Measurements from ENCODE around the gene MAPK9. TPM values are rescaled to one million over a fixed set of nuclear protein-coding genes. Genes with fewer than 3 reads are reported as not detected.

Gene MAPK9
- total RNA-seq, 2 experiments from 2014 or later, result 19.9 to 42.1 TPM

GRCh38 chr5:180193749-180194375 is 98.0 kb downstream of the MAPK9 start:
- no peaks in the 10 kb centered on the region for H3K9me2 ChIP-seq (ENCODE audit: insufficient read depth, low read length)
- CTCF ChIA-PET (ENCODE audit: unreplicated experiment), result no interaction called here

GRCh38 chr5:180191716-180192115 is 100.2 kb downstream of the MAPK9 start:
- intact Hi-C loops (cut with micrococcal nuclease; ENCODE audit: unreplicated experiment), result no loop called here
- Histone ChIP-seq H3K9me3 (ENCODE audit: low read length) (no peaks in the 10 kb centered on the region), H3K9me2 (ENCODE audit: insufficient read depth, low read length) (no peaks in the 10 kb centered on the region), H3K79me2 (ENCODE audit: insufficient read depth, low read depth, low read length) (no peaks in the 10 kb centered on the region), H2AFZ (ENCODE audit: low read length) (no peak overlapping the region), H3K36me3 (ENCODE audit: insufficient read depth, low read length) (no peaks in the 10 kb centered on the region), H4K20me1 (ENCODE audit: insufficient read depth, low read length) (no peaks in the 10 kb centered on the region), H3K27ac (ENCODE audit: low read depth, low read length, poor library complexity, severe bottlenecking) (no peak overlapping the region), H3K4me2 (ENCODE audit: low read length) (no peak overlapping the region), H3K4me1 (ENCODE audit: insufficient read depth, low read length, poor library complexity, severe bottlenecking) (no peaks in the 10 kb centered on the region), H3K4me3 (ENCODE audit: low read depth, low read length, poor library complexity, severe bottlenecking) (no peak overlapping the region)
- TF ChIP-seq CTCF (conservative IDR thresholded peaks at IDR 0.05; ENCODE audit: low read length), result no peak
- TF ChIP-seq EZH2phosphoT487 (IDR thresholded peaks at IDR 0.05; ENCODE audit: borderline replicate concordance, low read depth, low read length), result no peak
- ChIA-PET CTCF (ENCODE audit: unreplicated experiment) (no interaction called here), POLR2A (no interaction called here)
- DNase-seq (ENCODE audit: low spot score), result no peak
- BruUV-seq (replicated peaks), result no TSS peak

More at GRCh38 chr5:180193749-180194375, 98.0 kb downstream of the MAPK9 start:
- Histone ChIP-seq H3K36me3 (ENCODE audit: insufficient read depth, low read length) (no peaks in the 10 kb centered on the region), H4K20me1 (ENCODE audit: insufficient read depth, low read length) (no peaks in the 10 kb centered on the region), H3K27ac (ENCODE audit: low read depth, low read length, poor library complexity, severe bottlenecking) (no peak overlapping the region), H3K4me2 (ENCODE audit: low read length) (no peak overlapping the region), H3K79me2 (ENCODE audit: insufficient read depth, low read depth, low read length) (no peaks in the 10 kb centered on the region), H3K4me1 (ENCODE audit: insufficient read depth, low read length, poor library complexity, severe bottlenecking) (no peaks in the 10 kb centered on the region), H3K9me3 (ENCODE audit: low read length) (no peaks in the 10 kb centered on the region), H2AFZ (ENCODE audit: low read length) (no peak overlapping the region), H3K4me3 (ENCODE audit: low read depth, low read length, poor library complexity, severe bottlenecking) (no peak overlapping the region)
- intact Hi-C loops (cut with micrococcal nuclease; ENCODE audit: unreplicated experiment), result no loop called here
- BruUV-seq (replicated peaks), result no TSS peak
- TF ChIP-seq CTCF (conservative IDR thresholded peaks at IDR 0.05; ENCODE audit: low read length) (no peak), EZH2phosphoT487 (IDR thresholded peaks at IDR 0.05; ENCODE audit: borderline replicate concordance, low read depth, low read length) (no peak)
- POLR2A ChIA-PET, result no interaction called here
- no peak for DNase-seq (ENCODE audit: low spot score)

DNA sequence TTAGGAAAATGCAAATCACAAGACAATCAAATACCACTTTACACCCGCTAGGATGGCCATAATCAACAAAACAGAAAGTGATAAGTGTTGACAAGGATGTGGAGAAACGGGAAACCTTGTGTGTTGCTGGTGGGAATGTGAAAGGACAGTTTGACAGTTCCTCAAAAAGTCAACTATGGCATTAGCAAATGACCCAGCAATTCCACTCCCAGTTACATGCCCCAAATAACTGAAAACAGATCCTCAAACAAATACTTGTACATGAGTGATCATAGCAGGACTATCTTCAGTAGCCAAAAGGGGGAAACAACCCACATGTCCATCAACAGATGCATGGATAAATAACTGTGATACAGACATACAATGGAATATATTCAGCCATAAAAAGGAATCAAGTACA is 104.1 kb downstream of the MAPK9 start:
- no peaks in the 10 kb centered on the region for H3K36me3 ChIP-seq (ENCODE audit: insufficient read depth, low read length)
- no peaks in the 10 kb centered on the region for H3K9me3 ChIP-seq (ENCODE audit: low read length)
- no TSS peak for BruUV-seq (replicated peaks)
- no peak overlapping the region for H3K27ac ChIP-seq (ENCODE audit: low read depth, low read length, poor library complexity, severe bottlenecking)
- DNase-seq (ENCODE audit: low spot score), result no peak
- H3K4me2 ChIP-seq (ENCODE audit: low read length), result no peak overlapping the region
- H3K4me3 ChIP-seq (ENCODE audit: low read depth, low read length, poor library complexity, severe bottlenecking), result no peak overlapping the region
- H3K79me2 ChIP-seq (ENCODE audit: insufficient read depth, low read depth, low read length), result no peaks in the 10 kb centered on the region
- no peaks in the 10 kb centered on the region for H4K20me1 ChIP-seq (ENCODE audit: insufficient read depth, low read length)
- intact Hi-C loops (cut with micrococcal nuclease; ENCODE audit: unreplicated experiment), result no loop called here
- CTCF ChIA-PET (ENCODE audit: unreplicated experiment), result no interaction called here
- no peak overlapping the region for H2AFZ ChIP-seq (ENCODE audit: low read length)
- POLR2A ChIA-PET, result no interaction called here
- no peaks in the 10 kb centered on the region for H3K9me2 ChIP-seq (ENCODE audit: insufficient read depth, low read length)
- no peaks in the 10 kb centered on the region for H3K4me1 ChIP-seq (ENCODE audit: insufficient read depth, low read length, poor library complexity, severe bottlenecking)
- TF ChIP-seq CTCF (conservative IDR thresholded peaks at IDR 0.05; ENCODE audit: low read length), result no peak
- no peak for TF ChIP-seq EZH2phosphoT487 (IDR thresholded peaks at IDR 0.05; ENCODE audit: borderline replicate concordance, low read depth, low read length)

Data from OCI-LY7 (cell line).